ENCODE results near the gene NRSN1.

The NRSN1 gene

GRCh38 chr6:24148154-24148570 is 22.1 kb downstream of the NRSN1 start:
- H3K27ac Mint-ChIP-seq = no peak overlapping the region
- DNase-seq (no peak), ATAC-seq (replicated peaks) (no peak)
- no peaks in the 10 kb centered on the region for H3K4me1 Mint-ChIP-seq (ENCODE audit: low read depth in 2 of 2)
- H3K4me3 Mint-ChIP-seq = no peak overlapping the region
- peaks cover 0 to 12% of the 10 kb centered on the region in 2 donors for H3K27me3 Mint-ChIP-seq
- H3K9me3 Mint-ChIP-seq = peaks cover 0 to 2% of the 10 kb centered on the region in 2 donors
- no peaks in the 10 kb centered on the region for H3K36me3 Mint-ChIP-seq (ENCODE audit: insufficient read depth)

- DNase-seq = no peak
- Mint-ChIP-seq H3K27me3 (peaks cover 0 to 12% of the 10 kb centered on the region in 2 donors), H3K36me3 (ENCODE audit: insufficient read depth) (no peaks in the 10 kb centered on the region), H3K9me3 (peaks cover 0 to 2% of the 10 kb centered on the region in 2 donors), H3K27ac (no peak overlapping the region), H3K4me1 (ENCODE audit: low read depth in 2 of 2) (no peaks in the 10 kb centered on the region), H3K4me3 (no peak overlapping the region)
- no peak for ATAC-seq (replicated peaks)
Measured at GRCh38 chr6:24148684-24149083, 22.7 kb downstream of the NRSN1 start.

GRCh38 chr6:24149296-24149695 is 23.3 kb downstream of the NRSN1 start:
- no peak overlapping the region for H3K27ac Mint-ChIP-seq
- no peak overlapping the region for H3K4me3 Mint-ChIP-seq
- H3K9me3 Mint-ChIP-seq = peaks cover 0 to 2% of the 10 kb centered on the region in 2 donors
- peaks cover 0 to 12% of the 10 kb centered on the region in 2 donors for H3K27me3 Mint-ChIP-seq
- H3K4me1 Mint-ChIP-seq (ENCODE audit: low read depth in 2 of 2) = no peaks in the 10 kb centered on the region
- DNase-seq (no peak), ATAC-seq (replicated peaks) (no peak)
- no peaks in the 10 kb centered on the region for H3K36me3 Mint-ChIP-seq (ENCODE audit: insufficient read depth)

- Mint-ChIP-seq H3K4me3 (no peak overlapping the region), H3K9me3 (peaks cover 0 to 2% of the 10 kb centered on the region in 2 donors), H3K27ac (no peak overlapping the region), H3K27me3 (peaks cover 0 to 12% of the 10 kb centered on the region in 2 donors), H3K36me3 (ENCODE audit: insufficient read depth) (no peaks in the 10 kb centered on the region), H3K4me1 (ENCODE audit: low read depth in 2 of 2) (no peaks in the 10 kb centered on the region)
- ATAC-seq (replicated peaks) (no peak), DNase-seq (no peak)
Measured at GRCh38 chr6:24149836-24150235, 23.8 kb downstream of the NRSN1 start.

- Mint-ChIP-seq H3K36me3 (ENCODE audit: insufficient read depth) (no peaks in the 10 kb centered on the region), H3K27ac (no peak overlapping the region), H3K27me3 (peaks cover 0 to 12% of the 10 kb centered on the region in 2 donors), H3K9me3 (no peaks in the 10 kb centered on the region), H3K4me3 (no peak overlapping the region), H3K4me1 (ENCODE audit: low read depth in 2 of 2) (no peaks in the 10 kb centered on the region)
- ATAC-seq (replicated peaks) (no peak), DNase-seq (no peak)
Measured at GRCh38 chr6:24152014-24152413, 26.0 kb downstream of the NRSN1 start.

- Mint-ChIP-seq H3K27me3 (peaks cover 0 to 15% of the 10 kb centered on the region in 2 donors), H3K9me3 (no peaks in the 10 kb centered on the region)
- no peak for ATAC-seq (replicated peaks)
Measured at GRCh38 chr6:24154121-24154520, 28.1 kb downstream of the NRSN1 start.

GRCh38 chr6:24157886-24158285 is 31.9 kb downstream of the NRSN1 start:
- no peak overlapping the region for H3K4me3 Mint-ChIP-seq
- no peaks in the 10 kb centered on the region for H3K36me3 Mint-ChIP-seq (ENCODE audit: insufficient read depth)
- peaks cover 0 to 11% of the 10 kb centered on the region in 2 donors for H3K27me3 Mint-ChIP-seq
- H3K4me1 Mint-ChIP-seq (ENCODE audit: low read depth in 2 of 2) = no peaks in the 10 kb centered on the region
- DNase-seq = no peak
- H3K27ac Mint-ChIP-seq = no peak overlapping the region
- H3K9me3 Mint-ChIP-seq = no peaks in the 10 kb centered on the region
- no peak for ATAC-seq (replicated peaks)

More at GRCh38 chr6:24154121-24154520, 28.1 kb downstream of the NRSN1 start:
- H3K27ac Mint-ChIP-seq = no peak overlapping the region
- DNase-seq = no peak
- no peak overlapping the region for H3K4me3 Mint-ChIP-seq
- H3K4me1 Mint-ChIP-seq (ENCODE audit: low read depth in 2 of 2) = no peaks in the 10 kb centered on the region
- no peaks in the 10 kb centered on the region for H3K36me3 Mint-ChIP-seq (ENCODE audit: insufficient read depth)

- Mint-ChIP-seq H3K4me3 (no peak overlapping the region), H3K27ac (no peak overlapping the region), H3K36me3 (ENCODE audit: insufficient read depth) (no peaks in the 10 kb centered on the region), H3K9me3 (peaks cover 5 to 9% of the 10 kb centered on the region in 2 donors), H3K27me3 (peaks cover 9 to 18% of the 10 kb centered on the region in 2 donors), H3K4me1 (ENCODE audit: low read depth in 2 of 2) (no peaks in the 10 kb centered on the region)
- DNase-seq (no peak), ATAC-seq (replicated peaks) (no peak)
Measured at GRCh38 chr6:24183584-24183983, 57.6 kb downstream of the NRSN1 start.

GRCh38 chr6:24186349-24186748 is 60.3 kb downstream of the NRSN1 start:
- Mint-ChIP-seq H3K4me1 (ENCODE audit: low read depth in 2 of 2) (no peaks in the 10 kb centered on the region), H3K9me3 (peaks cover 5 to 9% of the 10 kb centered on the region in 2 donors), H3K36me3 (ENCODE audit: insufficient read depth) (no peaks in the 10 kb centered on the region), H3K4me3 (no peak overlapping the region), H3K27ac (no peak overlapping the region), H3K27me3 (peaks cover 13 to 20% of the 10 kb centered on the region in 2 donors)
- DNase-seq (no peak), ATAC-seq (replicated peaks) (no peak)

GRCh38 chr6:24187965-24188577 is 62.1 kb downstream of the NRSN1 start:
- no peak overlapping the region for H3K27ac Mint-ChIP-seq
- no peaks in the 10 kb centered on the region for H3K36me3 Mint-ChIP-seq (ENCODE audit: insufficient read depth)
- no peak for ATAC-seq (replicated peaks)
- no peaks in the 10 kb centered on the region for H3K4me1 Mint-ChIP-seq (ENCODE audit: low read depth in 2 of 2)
- peaks cover 2 to 3% of the 10 kb centered on the region in 2 donors for H3K9me3 Mint-ChIP-seq
- DNase-seq = no peak
- no peak overlapping the region for H3K4me3 Mint-ChIP-seq
- peaks cover 20 to 31% of the 10 kb centered on the region in 2 donors for H3K27me3 Mint-ChIP-seq

GRCh38 chr6:24188578-24189080 is 62.6 kb downstream of the NRSN1 start:
- Mint-ChIP-seq H3K27ac (no peak overlapping the region), H3K9me3 (no peaks in the 10 kb centered on the region), H3K4me1 (ENCODE audit: low read depth in 2 of 2) (no peaks in the 10 kb centered on the region), H3K27me3 (peaks cover 14 to 29% of the 10 kb centered on the region in 2 donors), H3K36me3 (ENCODE audit: insufficient read depth) (no peaks in the 10 kb centered on the region), H3K4me3 (no peak overlapping the region)
- no peak for DNase-seq
- no peak for ATAC-seq (replicated peaks)

GRCh38 chr6:24191346-24191745 is 65.3 kb downstream of the NRSN1 start:
- no peak for ATAC-seq (replicated peaks)
- no peak for DNase-seq
- no peak overlapping the region for H3K4me3 Mint-ChIP-seq
- no peaks in the 10 kb centered on the region for H3K36me3 Mint-ChIP-seq (ENCODE audit: insufficient read depth)
- no peak overlapping the region for H3K27ac Mint-ChIP-seq
- H3K9me3 Mint-ChIP-seq = no peaks in the 10 kb centered on the region
- H3K27me3 Mint-ChIP-seq = peaks cover 20 to 36% of the 10 kb centered on the region in 2 donors
- no peaks in the 10 kb centered on the region for H3K4me1 Mint-ChIP-seq (ENCODE audit: low read depth in 2 of 2)

GRCh38 chr6:24193364-24193763 is 67.3 kb downstream of the NRSN1 start:
- Mint-ChIP-seq H3K27me3 (peaks cover 23 to 32% of the 10 kb centered on the region in 2 donors), H3K9me3 (no peaks in the 10 kb centered on the region), H3K36me3 (ENCODE audit: insufficient read depth) (no peaks in the 10 kb centered on the region)

GRCh38 chr6:24194978-24195700 is 69.1 kb downstream of the NRSN1 start:
- Mint-ChIP-seq H3K9me3 (no peaks in the 10 kb centered on the region), H3K27ac (no peak overlapping the region), H3K27me3 (peaks cover 29 to 42% of the 10 kb centered on the region in 2 donors), H3K36me3 (ENCODE audit: insufficient read depth) (no peaks in the 10 kb centered on the region), H3K4me3 (no peak overlapping the region), H3K4me1 (ENCODE audit: low read depth in 2 of 2) (no peaks in the 10 kb centered on the region)
- ATAC-seq (replicated peaks) = no peak
- DNase-seq = no peak

More at GRCh38 chr6:24193364-24193763, 67.3 kb downstream of the NRSN1 start:
- no peak for ATAC-seq (replicated peaks)
- DNase-seq = no peak
- H3K27ac Mint-ChIP-seq = no peak overlapping the region
- no peaks in the 10 kb centered on the region for H3K4me1 Mint-ChIP-seq (ENCODE audit: low read depth in 2 of 2)
- H3K4me3 Mint-ChIP-seq = no peak overlapping the region

Measured in effector memory CD8-positive, alpha-beta T cell (primary cell).